ENCODE results near the gene PDGFRB. TPM values are rescaled to one million over a fixed set of nuclear protein-coding genes. Genes with fewer than 3 reads are reported as not detected.
A peak's percentile ranks its signal among the peaks of the same experiment; 100 is the strongest.

PDGFRB gene
- total RNA-seq, 4 donors from 2014 or later = 17.5 to 87.5 (median 31.2) TPM

DNA sequence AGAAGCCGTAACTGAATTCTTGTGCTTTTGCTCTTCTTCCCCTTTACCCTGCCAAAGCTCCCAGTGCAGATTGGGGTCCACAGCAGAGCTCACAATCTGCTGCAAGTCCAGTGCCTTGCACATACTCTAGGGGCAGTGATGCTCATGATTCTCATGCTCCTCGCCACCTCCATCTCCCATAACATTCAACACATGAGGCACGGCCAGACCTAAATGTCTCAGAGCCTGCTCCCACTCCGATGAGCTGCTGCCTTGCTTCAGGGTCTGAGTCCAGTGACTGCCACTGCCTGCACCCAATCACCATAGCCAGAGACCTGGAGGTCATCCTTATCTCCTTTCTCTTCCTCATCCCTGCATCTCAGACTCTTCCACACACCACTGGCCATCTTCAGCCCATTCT lies 79.8 kb downstream of the PDGFRB start:
- no peaks in the 10 kb centered on the region for H3K36me3 ChIP-seq
- no peaks in the 10 kb centered on the region for H3K27me3 ChIP-seq
- H3K27ac ChIP-seq = no peak overlapping the region
- no peaks in the 10 kb centered on the region for H3K9me3 ChIP-seq
- H3K4me3 ChIP-seq = no peak overlapping the region
- DNase-seq = peak in 1 of 3 donors; percentile 10
- no peaks in the 10 kb centered on the region for H3K4me1 ChIP-seq
- TF ChIP-seq, protein P1, sequence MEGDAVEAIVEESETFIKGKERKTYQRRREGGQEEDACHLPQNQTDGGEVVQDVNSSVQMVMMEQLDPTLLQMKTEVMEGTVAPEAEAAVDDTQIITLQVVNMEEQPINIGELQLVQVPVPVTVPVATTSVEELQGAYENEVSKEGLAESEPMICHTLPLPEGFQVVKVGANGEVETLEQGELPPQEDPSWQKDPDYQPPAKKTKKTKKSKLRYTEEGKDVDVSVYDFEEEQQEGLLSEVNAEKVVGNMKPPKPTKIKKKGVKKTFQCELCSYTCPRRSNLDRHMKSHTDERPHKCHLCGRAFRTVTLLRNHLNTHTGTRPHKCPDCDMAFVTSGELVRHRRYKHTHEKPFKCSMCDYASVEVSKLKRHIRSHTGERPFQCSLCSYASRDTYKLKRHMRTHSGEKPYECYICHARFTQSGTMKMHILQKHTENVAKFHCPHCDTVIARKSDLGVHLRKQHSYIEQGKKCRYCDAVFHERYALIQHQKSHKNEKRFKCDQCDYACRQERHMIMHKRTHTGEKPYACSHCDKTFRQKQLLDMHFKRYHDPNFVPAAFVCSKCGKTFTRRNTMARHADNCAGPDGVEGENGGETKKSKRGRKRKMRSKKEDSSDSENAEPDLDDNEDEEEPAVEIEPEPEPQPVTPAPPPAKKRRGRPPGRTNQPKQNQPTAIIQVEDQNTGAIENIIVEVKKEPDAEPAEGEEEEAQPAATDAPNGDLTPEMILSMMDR (IDR thresholded peaks at IDR 0.05) = peak in 1 of 6 experiments; percentile 3
- no peak for TF ChIP-seq POLR2A (IDR thresholded peaks at IDR 0.05)

DNA sequence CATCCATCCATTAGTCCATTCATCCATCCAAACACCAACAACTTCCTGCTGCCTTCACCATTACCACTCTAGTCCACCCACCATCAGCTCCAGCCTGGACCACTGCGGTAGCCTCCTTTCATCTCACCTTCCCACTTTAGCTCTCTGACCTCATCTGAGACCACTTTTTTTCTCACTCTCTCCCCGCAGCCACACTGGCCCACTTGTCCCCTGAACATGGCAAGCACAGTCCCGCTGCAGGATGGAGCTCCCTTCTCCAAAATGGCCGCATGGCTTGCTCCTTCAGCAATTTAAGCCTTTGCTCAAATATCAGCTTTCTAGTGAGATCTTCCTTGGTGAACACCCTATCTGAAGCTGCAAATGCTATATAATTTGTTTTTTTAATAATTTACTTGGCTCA lies 80.4 kb downstream of the PDGFRB start:
- Histone ChIP-seq H3K27me3 (no peaks in the 10 kb centered on the region), H3K4me3 (no peak overlapping the region), H3K27ac (no peak overlapping the region), H3K4me1 (no peaks in the 10 kb centered on the region), H3K9me3 (no peaks in the 10 kb centered on the region), H3K36me3 (no peaks in the 10 kb centered on the region)
- no peak for DNase-seq
- TF ChIP-seq POLR2A (IDR thresholded peaks at IDR 0.05) = no peak
- TF ChIP-seq, protein P1 (IDR thresholded peaks at IDR 0.05) = no peak

DNA sequence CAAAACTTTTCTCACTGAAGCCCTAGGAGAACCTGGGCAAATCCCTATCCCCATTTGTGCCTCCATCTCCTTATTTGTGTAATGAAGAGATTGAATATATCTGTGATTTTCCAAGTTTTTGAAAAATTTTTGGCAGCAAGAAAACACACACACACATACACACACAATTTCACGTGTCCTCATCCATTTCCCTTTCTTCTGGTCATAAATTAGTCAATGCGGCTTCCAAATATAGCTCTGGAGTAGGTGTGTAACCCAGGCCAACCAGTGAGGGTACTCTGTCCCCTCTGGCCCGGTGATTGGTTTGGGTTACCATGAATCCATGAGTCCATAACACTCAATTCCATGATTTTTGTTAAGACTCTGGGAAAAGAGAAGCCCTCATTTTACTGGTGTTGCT lies 82.0 kb downstream of the PDGFRB start:
- no peaks in the 10 kb centered on the region for H3K9me3 ChIP-seq
- H3K4me3 ChIP-seq = no peak overlapping the region
- no peaks in the 10 kb centered on the region for H3K27me3 ChIP-seq
- H3K27ac ChIP-seq = no peak overlapping the region
- no peak for TF ChIP-seq POLR2A (IDR thresholded peaks at IDR 0.05)
- TF ChIP-seq, protein P1 (IDR thresholded peaks at IDR 0.05) = no peak
- no peaks in the 10 kb centered on the region for H3K4me1 ChIP-seq
- H3K36me3 ChIP-seq = no peaks in the 10 kb centered on the region
- no peak for DNase-seq

DNA sequence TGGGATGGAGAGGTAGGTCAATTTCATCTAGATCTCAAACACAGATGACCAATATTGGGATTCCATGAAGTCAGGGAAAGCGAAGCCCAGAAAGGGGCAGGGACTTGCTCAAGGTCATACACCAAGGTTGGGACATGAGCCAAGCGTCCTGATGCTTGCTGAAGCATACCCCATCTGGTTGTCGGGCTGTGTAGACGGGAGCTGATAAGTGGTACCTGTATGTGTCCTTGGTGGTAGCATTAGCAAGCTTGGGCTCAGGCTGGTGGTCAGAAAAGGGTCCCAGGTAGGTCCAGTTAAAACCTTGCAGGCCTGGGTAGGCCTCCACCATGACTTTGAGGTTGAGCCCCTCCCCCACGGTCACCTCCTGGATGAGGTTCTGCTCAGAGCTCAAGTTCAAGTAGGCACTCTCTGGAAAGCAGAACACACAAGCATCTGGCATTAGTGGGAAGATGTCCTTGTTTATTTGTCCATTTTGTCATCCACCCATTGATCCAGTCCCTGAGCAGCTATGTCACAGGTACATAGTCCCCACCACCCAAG lies 82.5 kb downstream of the PDGFRB start:
- no peaks in the 10 kb centered on the region for H3K27me3 ChIP-seq
- no peaks in the 10 kb centered on the region for H3K4me1 ChIP-seq
- H3K9me3 ChIP-seq = no peaks in the 10 kb centered on the region
- TF ChIP-seq, protein P1 (IDR thresholded peaks at IDR 0.05) = no peak
- no peak for TF ChIP-seq POLR2A (IDR thresholded peaks at IDR 0.05)
- no peak overlapping the region for H3K27ac ChIP-seq
- peak in 1 of 3 donors; percentile 19 for DNase-seq
- H3K4me3 ChIP-seq = no peak overlapping the region
- no peaks in the 10 kb centered on the region for H3K36me3 ChIP-seq

DNA sequence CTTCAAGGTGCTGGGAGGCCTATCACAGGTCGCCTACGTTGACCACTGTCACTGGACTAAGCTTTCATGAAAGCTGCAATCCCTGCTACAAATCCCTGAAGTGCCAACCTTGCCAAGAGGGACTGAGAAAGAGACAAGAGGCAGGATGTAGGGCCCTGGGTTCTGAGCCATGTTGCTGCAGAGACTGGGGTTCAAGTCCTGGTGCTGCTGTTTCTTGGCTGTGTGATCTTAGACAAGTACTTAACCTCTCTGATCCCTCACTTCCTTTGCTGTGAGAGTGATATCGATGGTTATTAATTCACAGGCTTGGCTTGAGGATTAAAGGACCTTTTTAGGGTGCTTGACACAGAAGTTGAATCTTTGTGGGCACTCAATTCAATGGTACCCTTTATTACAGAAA lies 84.8 kb downstream of the PDGFRB start:
- H3K27me3 ChIP-seq = no peaks in the 10 kb centered on the region
- H3K36me3 ChIP-seq = no peaks in the 10 kb centered on the region
- no peaks in the 10 kb centered on the region for H3K4me1 ChIP-seq
- H3K9me3 ChIP-seq = no peaks in the 10 kb centered on the region
- peak in 1 of 3 donors; percentile 14 for DNase-seq
- H3K27ac ChIP-seq = no peak overlapping the region
- TF ChIP-seq POLR2A (IDR thresholded peaks at IDR 0.05) = no peak
- TF ChIP-seq, protein P1 (IDR thresholded peaks at IDR 0.05) = no peak
- no peak overlapping the region for H3K4me3 ChIP-seq
